GM03348 (cell line): Measurements from ENCODE around the gene NUP210.
"Not testable (repeated sequence)": the region's sequence is repeated elsewhere in the genome, so short reads cannot be mapped to it uniquely, and the experiment has no call there.

Experiments
- DNase-seq: peaks from one replicate; pipeline ENCODE4 v3.0.0; 2012; ENCODE audit warnings: low spot score

Gene NUP210

DNA sequence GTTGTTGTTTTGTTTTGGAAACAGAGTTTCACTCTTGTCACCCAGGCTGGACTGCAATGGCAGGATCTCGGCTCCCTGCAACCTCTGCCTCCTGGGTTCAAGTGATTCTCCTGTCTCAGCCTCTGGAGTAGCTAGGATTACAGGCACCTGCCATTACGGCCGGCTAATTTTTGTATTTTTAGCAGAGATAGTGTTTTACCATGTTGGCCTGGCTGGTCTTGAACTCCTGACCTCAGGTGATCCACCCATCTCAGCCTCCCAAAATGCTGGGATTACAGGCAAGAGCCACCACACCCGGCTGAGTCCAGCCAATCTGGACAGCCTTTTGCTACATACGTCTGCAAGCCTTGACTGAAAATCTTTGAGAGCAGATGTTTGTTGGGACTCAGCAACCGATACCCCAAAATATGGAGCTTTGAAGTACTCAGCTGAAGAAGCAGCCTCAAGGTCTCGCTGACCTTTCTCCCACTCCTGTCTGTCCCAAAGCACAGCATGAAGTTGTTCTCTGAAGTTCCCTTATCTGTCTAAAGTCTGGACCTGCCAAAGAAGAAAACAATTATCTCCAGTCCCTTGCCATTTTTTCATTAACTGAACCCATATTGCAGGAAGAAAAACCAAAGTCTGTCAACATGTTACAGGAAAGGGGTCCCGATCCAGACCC lies 9.6 kb upstream of the NUP210 start:
- no peak for DNase-seq

DNA sequence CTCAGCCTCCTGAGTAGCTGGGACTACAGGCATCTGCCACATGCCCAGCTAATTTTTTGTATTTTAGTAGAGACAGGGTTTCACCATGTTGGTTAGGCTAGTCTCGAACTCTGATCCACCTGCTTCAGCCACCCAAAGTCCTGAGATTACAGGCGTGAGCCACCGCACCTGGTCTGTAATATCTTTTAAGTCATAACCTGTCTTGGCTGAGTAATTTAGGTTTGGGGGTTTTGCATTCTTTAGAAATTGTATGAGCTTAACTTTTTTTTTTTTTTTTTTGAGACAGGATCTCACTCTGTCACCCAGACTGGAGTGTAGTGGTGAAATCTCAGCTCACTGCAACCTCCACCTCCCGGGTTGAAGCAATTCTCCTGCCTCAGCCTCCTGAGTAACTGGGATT lies 8.6 kb upstream of the NUP210 start:
- not testable (repeated sequence) for DNase-seq

- no peak for DNase-seq
Measured at GRCh38 chr3:13427662-13428603, 7.8 kb upstream of the NUP210 start.

DNA sequence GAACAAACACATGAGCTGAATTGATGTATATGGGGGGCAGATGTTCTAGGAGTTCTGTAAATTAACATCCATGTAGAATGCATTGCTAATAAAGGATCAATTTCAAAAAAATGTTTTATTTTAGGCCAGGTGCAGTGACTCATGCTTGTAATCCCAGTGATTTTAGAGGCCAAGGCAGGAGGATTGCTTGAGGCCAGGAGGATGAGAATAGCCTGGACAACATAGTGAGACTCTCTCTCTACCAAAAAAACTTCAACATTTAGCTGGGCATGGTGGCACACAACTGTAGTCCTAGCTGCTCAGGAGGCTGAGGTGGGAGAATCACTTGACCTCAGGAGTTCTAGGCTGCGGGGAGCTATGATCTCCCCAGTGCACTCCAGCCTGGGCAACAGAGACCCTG lies 6.5 kb upstream of the NUP210 start:
- DNase-seq: no peak

DNA sequence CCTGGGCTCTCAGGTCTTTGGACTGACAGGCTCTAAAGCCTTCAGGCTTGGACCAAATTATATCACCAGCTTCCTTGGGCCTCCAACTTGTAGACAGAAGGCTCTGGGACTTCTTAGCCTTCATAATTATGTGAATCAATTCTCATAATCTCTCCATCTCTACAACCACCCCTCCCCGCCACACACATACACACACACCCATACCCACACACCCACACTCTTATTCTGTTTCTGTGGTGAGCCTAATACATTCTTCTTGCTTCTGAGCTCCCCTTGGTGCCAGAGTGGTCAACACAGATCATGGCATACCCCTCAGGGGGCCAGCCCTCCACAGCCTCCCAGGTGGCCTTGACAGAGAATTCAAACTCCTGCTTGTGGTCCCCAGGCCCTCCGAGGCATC lies 5.6 kb upstream of the NUP210 start:
- DNase-seq: no peak

- no peak for DNase-seq
Measured at GRCh38 chr3:13424865-13425617, 4.9 kb upstream of the NUP210 start.

- DNase-seq: no peak
Measured at GRCh38 chr3:13424141-13424844, 4.2 kb upstream of the NUP210 start.

DNA sequence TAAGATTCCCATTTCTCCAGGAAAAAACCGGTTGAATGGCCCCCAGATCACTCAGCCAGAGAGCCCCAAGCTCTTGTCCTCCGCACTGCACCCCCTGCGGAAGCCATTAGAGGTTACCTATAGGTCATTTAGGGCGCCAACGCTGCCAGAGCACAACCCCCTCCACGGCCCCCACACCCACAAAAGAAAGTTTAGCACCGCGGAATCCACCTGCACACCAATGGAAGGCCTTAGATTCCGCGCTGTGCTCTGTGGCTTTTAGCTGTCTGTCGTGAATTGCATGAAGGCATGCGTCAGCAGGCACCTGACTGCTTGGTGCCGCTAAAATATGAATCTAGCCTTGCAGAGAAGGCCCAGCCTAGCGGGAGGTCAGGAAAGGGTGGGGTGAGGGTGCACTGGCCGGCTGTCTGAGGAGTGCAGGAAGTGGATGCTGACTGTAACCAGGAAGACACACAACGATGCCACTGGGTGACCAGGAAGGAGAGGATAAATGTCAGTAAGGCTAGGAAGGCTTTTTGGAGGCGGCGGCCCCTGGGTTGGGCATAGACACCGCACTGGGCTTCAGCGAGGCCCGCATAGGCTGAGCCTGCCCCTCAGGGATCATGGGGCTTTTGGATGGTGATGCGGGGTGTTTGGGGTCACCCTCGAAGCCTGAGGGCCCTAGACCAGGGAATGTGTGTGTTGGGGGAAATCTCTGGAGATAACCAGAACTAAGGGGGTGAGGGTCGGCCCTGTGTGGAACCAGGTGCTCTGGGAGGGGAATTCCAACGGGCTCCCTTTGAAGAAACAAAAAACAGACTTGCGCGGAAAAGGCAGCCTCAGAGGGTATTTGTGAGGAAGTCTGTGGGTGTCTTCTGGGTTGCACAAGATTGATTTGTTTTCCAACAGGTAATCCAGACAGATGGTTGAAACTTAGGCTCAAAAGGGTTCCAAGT lies 976 bp upstream of the NUP210 start:
- DNase-seq: no peak

GRCh38 chr3:13419505-13420044 lies 547 bp downstream of the NUP210 start:
- peak; percentile 32 for DNase-seq

DNA sequence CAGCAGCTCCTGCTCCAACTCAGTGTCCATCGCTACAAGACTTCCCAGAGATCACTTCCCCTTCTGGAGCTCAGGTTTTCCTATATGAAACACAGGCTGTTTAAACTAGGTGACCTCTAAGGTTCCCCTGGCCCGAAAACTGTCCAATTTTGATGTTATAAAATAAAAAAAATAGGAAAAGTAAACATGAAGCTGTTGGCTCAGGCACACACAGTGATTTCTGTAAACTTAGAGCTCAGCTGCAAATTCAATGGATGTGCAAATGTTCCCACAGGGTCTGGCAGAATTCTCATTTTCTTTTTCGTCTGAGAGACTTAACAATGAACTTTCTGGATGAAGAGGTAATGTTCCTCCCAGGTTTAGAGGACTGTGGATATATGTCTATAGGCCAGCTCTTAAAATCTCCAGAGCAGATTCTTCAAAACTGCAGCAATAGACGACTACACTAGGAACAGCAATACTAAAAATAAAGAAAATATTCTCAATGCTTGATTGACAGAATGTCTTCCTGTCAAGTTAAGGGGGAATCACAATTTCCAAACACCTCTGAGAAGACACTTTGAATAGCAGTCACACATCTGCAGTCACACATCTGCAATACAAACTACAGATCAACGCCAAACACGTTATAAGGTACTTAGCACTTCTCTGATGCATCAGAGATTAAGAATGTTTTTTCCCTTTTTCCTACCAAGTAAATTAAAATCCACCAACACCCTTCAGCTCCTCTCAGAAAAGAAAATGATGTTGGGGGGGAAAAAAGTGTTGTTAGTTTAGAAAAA lies 2.8 kb downstream of the NUP210 start:
- no peak for DNase-seq

DNA sequence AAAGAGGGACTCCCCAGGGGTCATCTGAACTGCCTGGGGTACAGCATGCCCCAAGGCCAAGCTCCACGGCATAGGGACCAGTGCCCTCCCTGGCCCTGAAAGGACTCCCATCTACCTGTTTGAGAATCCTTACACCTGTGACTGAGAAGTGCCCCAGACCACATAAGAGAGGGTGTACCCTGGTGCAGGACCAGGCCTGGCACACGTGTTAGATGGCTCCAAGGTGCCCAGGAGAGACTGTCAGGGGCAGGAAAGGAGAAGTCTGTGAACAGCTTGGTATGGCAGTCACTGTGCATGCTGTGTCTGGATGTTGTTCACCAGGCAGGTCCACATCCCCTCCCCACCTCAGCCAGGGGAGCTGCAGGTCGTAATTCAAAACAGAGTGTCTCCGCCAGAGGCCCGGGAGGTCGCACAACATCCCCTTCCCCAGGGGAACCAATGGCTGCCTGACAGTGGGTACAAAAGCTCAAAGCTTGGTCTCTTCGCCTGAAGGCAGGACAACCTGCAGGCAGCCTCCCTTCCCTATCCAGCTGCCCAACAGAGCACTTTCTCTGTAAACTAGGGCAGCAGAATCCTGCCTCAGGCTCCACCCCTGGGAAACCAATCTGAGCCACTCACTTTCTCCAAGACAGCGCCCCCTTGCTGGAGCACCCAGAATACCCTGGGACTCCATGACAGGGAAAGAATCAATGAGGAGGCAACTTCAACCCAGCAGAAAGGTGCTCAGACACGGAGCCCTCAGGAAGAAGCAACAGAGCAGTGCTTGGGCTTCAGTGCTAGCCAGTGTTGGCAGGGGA lies 3.9 kb downstream of the NUP210 start:
- no peak for DNase-seq

DNA sequence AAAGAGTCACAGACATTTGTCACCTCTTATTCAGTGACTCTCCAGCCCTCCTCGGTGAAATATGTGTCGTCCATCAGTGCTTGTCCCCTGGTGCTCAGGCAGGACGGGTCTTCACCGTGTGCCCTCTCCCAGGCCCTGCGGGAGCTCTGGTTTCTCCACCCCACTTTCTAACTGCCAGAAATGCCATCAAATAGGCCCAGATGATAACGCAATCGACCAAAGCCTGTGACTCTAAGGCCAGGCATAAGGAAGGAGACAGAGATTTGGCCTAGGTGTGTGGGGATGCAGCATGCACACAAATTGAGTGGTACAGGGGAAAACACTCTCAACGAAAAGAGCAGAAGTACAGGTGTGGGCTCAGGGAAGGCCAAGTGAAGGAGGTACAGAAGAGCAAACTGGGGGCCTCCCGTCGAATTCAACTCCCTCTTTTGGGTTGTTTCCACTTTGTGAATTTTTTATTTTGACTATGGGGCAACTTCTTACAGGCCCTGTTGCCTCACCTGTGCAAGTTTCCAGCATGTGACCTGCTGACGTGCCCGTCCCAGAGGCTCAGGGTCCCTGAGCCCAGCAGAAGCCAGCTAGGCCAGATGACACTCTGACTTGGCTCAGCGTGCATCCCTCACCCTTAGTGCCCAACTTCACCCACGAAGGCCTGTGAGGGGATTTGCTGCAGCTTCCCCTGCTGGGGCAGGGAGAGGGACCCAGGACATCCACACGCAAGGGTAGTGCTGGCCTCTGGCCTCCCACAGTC lies 4.7 kb downstream of the NUP210 start:
- no peak for DNase-seq

GRCh38 chr3:13414040-13414729 lies 5.9 kb downstream of the NUP210 start:
- no peak for DNase-seq

DNA sequence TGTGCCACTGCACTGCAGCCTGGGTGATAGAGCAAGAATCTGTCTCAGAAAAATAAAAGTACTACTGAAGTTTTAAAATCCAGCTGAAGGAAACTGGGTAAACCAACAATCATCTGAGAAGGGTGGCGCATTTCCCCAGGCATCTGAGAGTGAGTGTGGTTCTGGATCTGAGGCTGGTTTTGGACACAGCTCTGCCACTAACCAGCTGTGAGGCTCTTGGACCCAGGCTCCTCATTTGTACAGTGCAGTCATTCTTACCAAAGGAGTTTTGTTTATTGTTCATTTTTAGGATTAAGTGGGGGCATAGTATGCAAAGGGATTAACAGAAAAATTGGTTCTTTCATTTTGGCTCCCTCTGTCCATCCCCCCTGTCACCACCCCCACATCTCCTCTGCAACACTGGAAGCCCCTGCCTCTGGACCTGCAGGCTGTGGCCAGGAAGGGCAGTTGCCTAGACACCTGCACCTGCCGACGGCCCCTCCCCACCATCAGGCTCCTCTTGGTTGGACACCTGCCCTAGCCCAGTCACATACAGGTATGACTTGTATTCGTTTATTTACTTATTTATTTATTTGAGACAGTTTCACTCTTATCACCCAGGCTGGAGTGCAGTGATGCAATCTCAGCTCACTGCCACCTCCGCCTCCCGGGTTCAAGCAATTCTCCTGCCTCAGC lies 8.8 kb downstream of the NUP210 start:
- DNase-seq: no peak

DNA sequence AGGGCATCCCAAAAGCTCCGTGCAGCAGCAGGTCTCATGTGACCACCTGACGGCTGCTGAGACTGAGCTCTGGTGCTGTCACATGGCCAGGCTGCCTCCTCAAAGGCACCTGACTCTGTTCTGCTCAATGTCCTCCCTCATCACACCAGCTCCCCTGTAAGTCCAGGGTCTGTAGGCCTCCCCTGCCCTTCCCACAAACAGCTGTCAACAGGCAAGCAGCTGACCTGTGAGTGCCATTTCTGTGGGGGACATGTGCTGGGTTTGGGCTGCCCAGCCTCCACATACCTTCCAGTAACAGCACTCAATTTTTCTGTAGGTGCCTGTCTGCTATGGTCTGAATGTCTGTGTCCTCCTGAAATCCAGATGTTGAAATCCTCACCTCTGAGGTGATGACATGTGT lies 11.2 kb downstream of the NUP210 start:
- no peak for DNase-seq

DNA sequence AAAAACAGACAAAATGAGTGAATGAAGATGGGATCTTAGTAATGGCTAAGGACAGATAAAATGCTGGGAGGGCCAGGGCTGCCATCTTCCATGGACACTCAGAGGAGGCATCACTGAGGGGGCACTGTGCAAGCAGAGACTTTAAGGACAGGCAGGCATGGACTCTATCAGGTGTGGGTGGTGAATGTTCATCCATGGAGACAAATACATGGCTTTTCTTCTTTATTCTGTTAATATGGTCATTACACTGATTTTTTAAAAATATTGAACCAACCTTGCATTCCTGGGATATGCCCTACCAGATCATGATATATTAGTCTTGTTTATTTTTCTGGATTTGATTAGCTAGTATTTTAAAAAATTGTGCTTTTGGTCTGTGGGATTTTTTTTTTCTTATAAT lies 12.2 kb downstream of the NUP210 start:
- no peak for DNase-seq

GRCh38 chr3:13407475-13407874 lies 12.6 kb downstream of the NUP210 start:
- DNase-seq: no peak
